Liver (tissue), 3 donors: ENCODE measurements around the gene HBG2.

Experiments
- EGR1 ChIP-seq, 2 donors: IDR thresholded peaks; 2 replicates each; pipeline ENCODE4 v1.6.1; 2016 to 2018; ENCODE audit warnings: antibody characterized with exemption in 2 of 2, low read depth in 2 of 2
- GABPA ChIP-seq, 2 donors: IDR thresholded peaks in 1 of 2; conservative IDR thresholded peaks in 1 of 2; 2 replicates each; pipeline ENCODE4 v1.6.1; 2016; ENCODE audit warnings: antibody characterized with exemption in 2 of 2, mild to moderate bottlenecking in 1 of 2, moderate library complexity in 1 of 2
- HNF4A ChIP-seq, 2 donors: conservative IDR thresholded peaks; 2 replicates each; pipeline ENCODE4 v1.6.1; 2016; ENCODE audit warnings: antibody characterized with exemption in 2 of 2, mild to moderate bottlenecking in 2 of 2
- JUND ChIP-seq, 2 donors: IDR thresholded peaks; 2 replicates each; pipeline ENCODE4 v1.6.1; 2016; ENCODE audit warnings: antibody characterized with exemption in 2 of 2
- SP1 ChIP-seq: IDR thresholded peaks from 2 replicates; pipeline ENCODE4 v1.6.1; 2018; ENCODE audit warnings: antibody characterized with exemption, mild to moderate bottlenecking
- YY1 ChIP-seq: IDR thresholded peaks from 2 replicates; pipeline ENCODE4 v1.6.1; 2016; ENCODE audit warnings: antibody characterized with exemption, mild to moderate bottlenecking
- TF ChIP-seq, protein P1 (sequence below): IDR thresholded peaks from 2 replicates; pipeline ENCODE4 v1.6.1; 2016; ENCODE audit warnings: antibody characterized with exemption
- TF ChIP-seq, protein P2 (sequence below): fragments of 150-350 bp; IDR thresholded peaks from 2 replicates; pipeline ENCODE4 v1.5.1; 2017; ENCODE audit warnings: improper control_type of control experiment, low read depth, low read length; ENCODE audit not compliant: missing input control
- TF ChIP-seq, protein P3 (sequence below): IDR thresholded peaks from 2 replicates; pipeline ENCODE4 v1.6.1; 2016; ENCODE audit warnings: antibody characterized with exemption
- TF ChIP-seq, protein P4 (sequence below): IDR thresholded peaks from 2 replicates; pipeline ENCODE4 v1.6.1; 2016; ENCODE audit warnings: antibody characterized with exemption, mild to moderate bottlenecking
- donor health status: healthy.
- donor health status: healthy.

DNA sequence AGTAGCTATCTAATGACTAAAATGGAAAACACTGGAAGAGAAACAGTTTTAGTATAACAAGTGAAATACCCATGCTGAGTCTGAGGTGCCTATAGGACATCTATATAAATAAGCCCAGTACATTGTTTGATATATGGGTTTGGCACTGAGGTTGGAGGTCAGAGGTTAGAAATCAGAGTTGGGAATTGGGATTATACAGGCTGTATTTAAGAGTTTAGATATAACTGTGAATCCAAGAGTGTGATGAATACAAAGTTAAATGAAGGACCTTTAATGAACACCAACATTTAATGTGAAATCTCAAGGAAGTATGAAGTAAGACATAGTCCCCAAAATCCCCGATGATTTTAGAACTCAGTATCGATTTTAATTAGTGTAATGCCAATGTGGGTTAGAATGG is 17.2 kb downstream of the HBG2 start:
- TF ChIP-seq, protein P1, sequence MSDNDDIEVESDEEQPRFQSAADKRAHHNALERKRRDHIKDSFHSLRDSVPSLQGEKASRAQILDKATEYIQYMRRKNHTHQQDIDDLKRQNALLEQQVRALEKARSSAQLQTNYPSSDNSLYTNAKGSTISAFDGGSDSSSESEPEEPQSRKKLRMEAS: no peak
- TF ChIP-seq GABPA (IDR thresholded peaks at IDR 0.05 in 1 of 2, conservative IDR thresholded peaks at IDR 0.05 in 1 of 2) (no peak), HNF4A (conservative IDR thresholded peaks at IDR 0.05) (no peak), EGR1 (IDR thresholded peaks at IDR 0.05; ENCODE audit: low read depth in 2 of 2) (no peak), YY1 (no peak), SP1 (no peak), JUND (IDR thresholded peaks at IDR 0.05) (no peak)
- TF ChIP-seq, protein P2, sequence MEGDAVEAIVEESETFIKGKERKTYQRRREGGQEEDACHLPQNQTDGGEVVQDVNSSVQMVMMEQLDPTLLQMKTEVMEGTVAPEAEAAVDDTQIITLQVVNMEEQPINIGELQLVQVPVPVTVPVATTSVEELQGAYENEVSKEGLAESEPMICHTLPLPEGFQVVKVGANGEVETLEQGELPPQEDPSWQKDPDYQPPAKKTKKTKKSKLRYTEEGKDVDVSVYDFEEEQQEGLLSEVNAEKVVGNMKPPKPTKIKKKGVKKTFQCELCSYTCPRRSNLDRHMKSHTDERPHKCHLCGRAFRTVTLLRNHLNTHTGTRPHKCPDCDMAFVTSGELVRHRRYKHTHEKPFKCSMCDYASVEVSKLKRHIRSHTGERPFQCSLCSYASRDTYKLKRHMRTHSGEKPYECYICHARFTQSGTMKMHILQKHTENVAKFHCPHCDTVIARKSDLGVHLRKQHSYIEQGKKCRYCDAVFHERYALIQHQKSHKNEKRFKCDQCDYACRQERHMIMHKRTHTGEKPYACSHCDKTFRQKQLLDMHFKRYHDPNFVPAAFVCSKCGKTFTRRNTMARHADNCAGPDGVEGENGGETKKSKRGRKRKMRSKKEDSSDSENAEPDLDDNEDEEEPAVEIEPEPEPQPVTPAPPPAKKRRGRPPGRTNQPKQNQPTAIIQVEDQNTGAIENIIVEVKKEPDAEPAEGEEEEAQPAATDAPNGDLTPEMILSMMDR: no peak
- TF ChIP-seq, protein P3, sequence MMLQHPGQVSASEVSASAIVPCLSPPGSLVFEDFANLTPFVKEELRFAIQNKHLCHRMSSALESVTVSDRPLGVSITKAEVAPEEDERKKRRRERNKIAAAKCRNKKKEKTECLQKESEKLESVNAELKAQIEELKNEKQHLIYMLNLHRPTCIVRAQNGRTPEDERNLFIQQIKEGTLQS: no peak
- TF ChIP-seq, protein P4, sequence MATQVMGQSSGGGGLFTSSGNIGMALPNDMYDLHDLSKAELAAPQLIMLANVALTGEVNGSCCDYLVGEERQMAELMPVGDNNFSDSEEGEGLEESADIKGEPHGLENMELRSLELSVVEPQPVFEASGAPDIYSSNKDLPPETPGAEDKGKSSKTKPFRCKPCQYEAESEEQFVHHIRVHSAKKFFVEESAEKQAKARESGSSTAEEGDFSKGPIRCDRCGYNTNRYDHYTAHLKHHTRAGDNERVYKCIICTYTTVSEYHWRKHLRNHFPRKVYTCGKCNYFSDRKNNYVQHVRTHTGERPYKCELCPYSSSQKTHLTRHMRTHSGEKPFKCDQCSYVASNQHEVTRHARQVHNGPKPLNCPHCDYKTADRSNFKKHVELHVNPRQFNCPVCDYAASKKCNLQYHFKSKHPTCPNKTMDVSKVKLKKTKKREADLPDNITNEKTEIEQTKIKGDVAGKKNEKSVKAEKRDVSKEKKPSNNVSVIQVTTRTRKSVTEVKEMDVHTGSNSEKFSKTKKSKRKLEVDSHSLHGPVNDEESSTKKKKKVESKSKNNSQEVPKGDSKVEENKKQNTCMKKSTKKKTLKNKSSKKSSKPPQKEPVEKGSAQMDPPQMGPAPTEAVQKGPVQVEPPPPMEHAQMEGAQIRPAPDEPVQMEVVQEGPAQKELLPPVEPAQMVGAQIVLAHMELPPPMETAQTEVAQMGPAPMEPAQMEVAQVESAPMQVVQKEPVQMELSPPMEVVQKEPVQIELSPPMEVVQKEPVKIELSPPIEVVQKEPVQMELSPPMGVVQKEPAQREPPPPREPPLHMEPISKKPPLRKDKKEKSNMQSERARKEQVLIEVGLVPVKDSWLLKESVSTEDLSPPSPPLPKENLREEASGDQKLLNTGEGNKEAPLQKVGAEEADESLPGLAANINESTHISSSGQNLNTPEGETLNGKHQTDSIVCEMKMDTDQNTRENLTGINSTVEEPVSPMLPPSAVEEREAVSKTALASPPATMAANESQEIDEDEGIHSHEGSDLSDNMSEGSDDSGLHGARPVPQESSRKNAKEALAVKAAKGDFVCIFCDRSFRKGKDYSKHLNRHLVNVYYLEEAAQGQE: no peak
